ENCODE results near the gene STYXL1. TPM values are rescaled to one million over a fixed set of nuclear protein-coding genes. Genes with fewer than 3 reads are reported as not detected.
A peak's percentile ranks its signal among the peaks of the same experiment; 100 is the strongest.
"Not testable (repeated sequence)": the region's sequence is repeated elsewhere in the genome, so short reads cannot be mapped to it uniquely, and the experiment has no call there.

The STYXL1 gene, protein sequence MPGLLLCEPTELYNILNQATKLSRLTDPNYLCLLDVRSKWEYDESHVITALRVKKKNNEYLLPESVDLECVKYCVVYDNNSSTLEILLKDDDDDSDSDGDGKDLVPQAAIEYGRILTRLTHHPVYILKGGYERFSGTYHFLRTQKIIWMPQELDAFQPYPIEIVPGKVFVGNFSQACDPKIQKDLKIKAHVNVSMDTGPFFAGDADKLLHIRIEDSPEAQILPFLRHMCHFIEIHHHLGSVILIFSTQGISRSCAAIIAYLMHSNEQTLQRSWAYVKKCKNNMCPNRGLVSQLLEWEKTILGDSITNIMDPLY
- total RNA-seq, result 10 to 100 TPM; 13.8 to 28.5 (median 21.2) TPM
- long read RNA-seq, partial matches to known transcripts, result 3 of 8 reads
- long read RNA-seq, other reads (novel, unspliced or antisense), result 3 of 8 reads

DNA sequence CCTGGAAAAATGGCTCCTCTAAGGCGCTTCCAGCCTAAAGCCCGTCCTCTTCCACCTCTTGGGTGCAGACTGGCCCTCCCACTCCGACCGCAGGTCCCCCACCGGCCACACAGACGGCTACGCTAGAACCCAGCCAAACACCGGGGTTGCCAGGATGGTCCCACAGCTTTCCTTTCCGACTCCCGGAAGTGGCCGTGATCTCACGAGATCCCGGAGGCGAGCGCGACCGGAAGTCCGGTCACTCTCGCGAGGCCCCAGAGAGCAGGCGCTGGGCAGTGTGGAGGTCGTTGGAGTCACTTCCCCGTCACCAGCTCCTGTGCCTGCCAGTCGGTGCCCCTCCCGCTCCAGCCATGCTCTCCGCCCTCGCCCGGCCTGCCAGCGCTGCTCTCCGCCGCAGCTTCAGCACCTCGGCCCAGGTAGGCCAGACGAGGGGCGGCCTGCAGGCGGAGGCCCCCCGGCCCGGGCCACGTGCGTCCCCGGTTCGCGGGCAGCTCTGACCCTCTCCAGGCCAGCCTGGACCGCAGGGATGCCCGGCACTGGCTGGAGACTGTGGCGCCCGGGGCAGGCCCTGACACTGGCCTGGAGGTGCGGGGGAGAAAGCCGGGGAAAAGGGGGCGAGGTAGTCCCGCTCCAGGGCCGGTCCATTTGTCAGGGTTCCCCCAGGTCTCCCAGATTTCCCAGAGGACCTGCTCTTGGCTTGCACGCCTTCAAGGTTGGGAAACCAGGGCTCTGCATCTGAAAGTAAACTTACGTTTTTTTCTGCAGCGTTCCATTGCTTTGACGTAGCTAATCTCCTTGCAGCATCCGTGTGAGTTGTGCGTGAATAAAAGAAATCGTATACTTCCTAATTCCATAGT, at the start of gene STYXL1, which contains the start of gene MDH2:
STYXL1 (minus strand) TSS at position 190 of the 857 bp plus-strand sequence. CDS start 17,477 bp downstream, outside the sequence.
MDH2 (plus strand) TSS at position 296 of the 857 bp plus-strand sequence; CDS start at position 351, 55 bp downstream.
- TF ChIP-seq, protein P1, sequence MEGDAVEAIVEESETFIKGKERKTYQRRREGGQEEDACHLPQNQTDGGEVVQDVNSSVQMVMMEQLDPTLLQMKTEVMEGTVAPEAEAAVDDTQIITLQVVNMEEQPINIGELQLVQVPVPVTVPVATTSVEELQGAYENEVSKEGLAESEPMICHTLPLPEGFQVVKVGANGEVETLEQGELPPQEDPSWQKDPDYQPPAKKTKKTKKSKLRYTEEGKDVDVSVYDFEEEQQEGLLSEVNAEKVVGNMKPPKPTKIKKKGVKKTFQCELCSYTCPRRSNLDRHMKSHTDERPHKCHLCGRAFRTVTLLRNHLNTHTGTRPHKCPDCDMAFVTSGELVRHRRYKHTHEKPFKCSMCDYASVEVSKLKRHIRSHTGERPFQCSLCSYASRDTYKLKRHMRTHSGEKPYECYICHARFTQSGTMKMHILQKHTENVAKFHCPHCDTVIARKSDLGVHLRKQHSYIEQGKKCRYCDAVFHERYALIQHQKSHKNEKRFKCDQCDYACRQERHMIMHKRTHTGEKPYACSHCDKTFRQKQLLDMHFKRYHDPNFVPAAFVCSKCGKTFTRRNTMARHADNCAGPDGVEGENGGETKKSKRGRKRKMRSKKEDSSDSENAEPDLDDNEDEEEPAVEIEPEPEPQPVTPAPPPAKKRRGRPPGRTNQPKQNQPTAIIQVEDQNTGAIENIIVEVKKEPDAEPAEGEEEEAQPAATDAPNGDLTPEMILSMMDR (IDR thresholded peaks at IDR 0.05), result no peak
- peak; percentile 96 for TF ChIP-seq POLR2A (IDR thresholded peaks at IDR 0.05)
- Histone ChIP-seq H3K4me1 (peaks cover 0 to 29% (median 6%) of the 10 kb centered on the region in 4 donors), H3K36me3 (no peaks in the 10 kb centered on the region), H3K27me3 (no peaks in the 10 kb centered on the region), H3K9me3 (no peaks in the 10 kb centered on the region), H3K27ac (peak within 1 kb of the TSS; percentile 66 to 96 (median 93)), H3K4me3 (peak within 1 kb of the TSS; percentile 84 to 99 (median 98))
- ATAC-seq, result peak; percentile 96 to 98 (median 96)
- peak; percentile 95 to 96 (median 96) for DNase-seq
- intact Hi-C loops (cut with DNase I), result no loop called here
- 0% methylated on average over 12 of the region's 58 CpGs for WGBS (ENCODE audit: insufficient coverage, low coverage, low lambda C conversion rate, missing lambda C conversion rate)

DNA sequence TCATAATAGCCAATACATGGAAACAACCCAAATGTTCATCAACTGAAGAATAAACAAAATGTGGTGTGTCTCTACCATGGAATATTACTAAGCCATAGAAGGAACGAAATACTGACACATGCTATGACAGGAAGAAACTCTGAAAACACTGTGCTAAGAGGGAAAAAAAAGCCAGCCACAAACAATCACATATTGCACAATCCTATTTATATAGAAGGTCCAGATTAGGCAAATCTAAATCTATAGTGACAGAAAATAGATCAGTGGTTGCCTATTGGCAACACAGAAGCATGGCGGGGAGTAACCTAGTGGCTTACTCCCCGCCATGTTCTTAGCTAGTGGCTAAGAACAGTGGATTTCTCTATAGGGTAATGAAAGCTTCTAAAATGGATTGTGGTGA, 48.1 kb upstream of the STYXL1 start:
- H3K27ac ChIP-seq, result no peak overlapping the region
- TF ChIP-seq, protein P1 (IDR thresholded peaks at IDR 0.05), result no peak
- no peak for TF ChIP-seq POLR2A (IDR thresholded peaks at IDR 0.05)
- ATAC-seq (no peak), DNase-seq (no peak)
- no peaks in the 10 kb centered on the region for H3K27me3 ChIP-seq
- H3K9me3 ChIP-seq, result no peaks in the 10 kb centered on the region
- no peaks in the 10 kb centered on the region for H3K4me1 ChIP-seq
- H3K4me3 ChIP-seq, result no peak overlapping the region
- peaks cover 0 to 15% (median 8%) of the 10 kb centered on the region in 4 donors for H3K36me3 ChIP-seq
- intact Hi-C loops (cut with DNase I), result no loop called here
- WGBS (ENCODE audit: insufficient coverage, low coverage, low lambda C conversion rate, missing lambda C conversion rate), result 88% methylated on average over 3 of the region's 3 CpGs

DNA sequence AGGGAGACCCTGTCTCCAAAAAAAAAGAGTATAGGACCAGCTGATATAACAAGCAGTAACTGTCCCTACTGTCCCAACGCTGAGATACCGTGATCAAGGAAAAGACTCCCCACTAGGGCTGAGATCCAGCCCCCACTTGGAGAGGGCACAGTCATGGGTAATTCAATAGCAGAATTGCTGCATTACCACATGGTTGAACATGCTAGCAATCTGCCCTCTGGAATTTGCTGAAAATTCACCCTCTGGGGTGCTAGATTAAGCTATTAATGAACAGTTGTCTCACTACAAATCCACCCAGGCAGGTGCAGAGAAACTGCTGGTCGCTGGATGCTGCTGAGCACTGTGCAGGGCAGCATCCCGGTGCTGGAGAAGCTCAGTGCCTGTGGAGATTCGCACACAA, 46.5 kb upstream of the STYXL1 start:
- DNase-seq; intact Hi-C loops (cut with DNase I); H3K4me3 ChIP-seq; ATAC-seq; H3K4me1 ChIP-seq; H3K27me3 ChIP-seq; H3K27ac ChIP-seq; H3K9me3 ChIP-seq: not testable (repeated sequence)
- peaks cover 0 to 19% (median 9%) of the 10 kb centered on the region in 4 donors for H3K36me3 ChIP-seq
- 86% methylated on average over 2 of the region's 5 CpGs for WGBS (ENCODE audit: insufficient coverage, low coverage, low lambda C conversion rate, missing lambda C conversion rate)

DNA sequence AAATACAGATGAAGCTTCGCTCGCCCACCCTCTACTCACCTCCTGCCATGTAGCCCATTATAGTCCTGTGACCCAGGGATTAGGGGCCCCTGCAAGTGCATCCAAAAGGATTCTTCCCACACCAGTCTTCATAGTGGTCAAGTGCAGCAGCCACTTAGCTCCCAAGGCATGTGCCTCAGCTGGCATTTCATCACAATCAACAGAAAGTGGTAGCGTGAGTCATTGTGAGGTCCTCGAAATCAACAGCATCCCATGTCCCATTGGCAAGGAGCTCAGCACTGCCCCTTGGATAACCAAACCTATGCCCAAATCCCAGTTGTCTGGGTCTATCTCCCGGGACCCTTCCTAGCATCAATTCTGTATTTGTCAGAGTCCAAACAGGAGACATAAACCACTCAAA, 45.7 kb upstream of the STYXL1 start:
- H3K4me3 ChIP-seq; H3K27me3 ChIP-seq; DNase-seq; H3K4me1 ChIP-seq; ATAC-seq; H3K9me3 ChIP-seq; intact Hi-C loops (cut with DNase I); H3K27ac ChIP-seq: not testable (repeated sequence)
- H3K36me3 ChIP-seq, result peaks cover 0 to 19% (median 8%) of the 10 kb centered on the region in 4 donors
- 67% methylated on average over 1 of the region's 5 CpGs for WGBS (ENCODE audit: insufficient coverage, low coverage, low lambda C conversion rate, missing lambda C conversion rate)

DNA sequence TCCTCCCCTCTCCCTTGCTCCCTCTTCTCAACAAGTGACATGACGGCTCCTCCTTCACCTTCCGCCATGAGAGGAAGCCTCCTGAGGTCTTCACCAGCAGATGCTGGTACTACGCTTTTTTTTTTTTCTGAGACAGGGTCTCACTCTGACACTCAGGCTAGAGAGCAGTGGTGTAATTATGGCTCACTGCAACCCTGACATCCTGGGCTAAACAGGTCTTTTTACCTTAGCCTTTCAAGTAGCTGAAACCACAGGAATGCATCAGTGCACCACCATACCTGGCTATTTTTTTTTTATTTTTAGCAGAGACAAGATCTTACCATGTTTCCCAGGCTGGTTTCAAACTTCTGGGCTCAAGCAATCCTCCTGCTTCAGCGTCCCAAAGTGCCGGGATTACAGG, 43.7 kb upstream of the STYXL1 start:
- no peak for TF ChIP-seq POLR2A (IDR thresholded peaks at IDR 0.05)
- TF ChIP-seq, protein P1 (IDR thresholded peaks at IDR 0.05), result no peak
- peaks cover 0 to 13% (median 8%) of the 10 kb centered on the region in 4 donors for H3K36me3 ChIP-seq
- DNase-seq (no peak), ATAC-seq (no peak)
- H3K27me3 ChIP-seq, result no peaks in the 10 kb centered on the region
- no peaks in the 10 kb centered on the region for H3K9me3 ChIP-seq
- H3K4me1 ChIP-seq, result no peaks in the 10 kb centered on the region
- H3K4me3 ChIP-seq, result no peak overlapping the region
- H3K27ac ChIP-seq, result no peak overlapping the region
- intact Hi-C loops (cut with DNase I), result no loop called here
- 92% methylated on average over 5 of the region's 5 CpGs for WGBS (ENCODE audit: insufficient coverage, low coverage, low lambda C conversion rate, missing lambda C conversion rate)

Data from right lobe of liver (tissue), 6 donors.